ENCODE measurements around the gene RCOR1.
A peak's percentile ranks its signal among the peaks of the same experiment; 100 is the strongest.

- peak; percentile 42; the same call in 1 of the 2 replicates for TF ChIP-seq POLR2AphosphoS5 (IDR thresholded peaks at IDR 0.05; ENCODE audit: low read depth, low read length)
- no peak for TF ChIP-seq SIN3A (IDR thresholded peaks at IDR 0.05; ENCODE audit: borderline replicate concordance, insufficient read depth, low read length)
Measured at GRCh38 chr14:102591944-102592762, at the start of gene RCOR1.
